HS-5 (cell line): ENCODE measurements around the gene ZBTB20.

Source experiments
- DNase-seq: peaks from one replicate; pipeline ENCODE4 v3.0.0-alpha.2; 2012; ENCODE audit warnings: low read depth

The ZBTB20 gene

DNA sequence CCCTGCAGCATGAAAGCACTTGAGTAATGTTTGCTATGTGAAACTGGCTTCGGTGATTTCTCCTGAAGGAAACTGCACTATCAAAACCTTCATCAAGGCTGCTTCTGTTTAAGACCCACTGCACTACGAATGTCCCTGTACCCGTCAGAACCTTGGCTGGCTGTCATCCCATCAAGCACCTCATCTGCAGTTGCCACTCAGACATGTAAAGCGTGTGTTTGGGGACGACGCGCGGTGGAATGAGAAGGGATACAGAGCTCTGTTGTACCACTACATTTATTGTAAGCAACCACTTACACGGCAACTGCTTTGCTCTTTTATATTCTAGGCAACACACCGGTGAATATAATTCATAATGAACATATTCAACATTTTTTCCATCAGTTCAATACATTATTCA, 705.7 kb downstream of the ZBTB20 start:
- no peak for DNase-seq

DNA sequence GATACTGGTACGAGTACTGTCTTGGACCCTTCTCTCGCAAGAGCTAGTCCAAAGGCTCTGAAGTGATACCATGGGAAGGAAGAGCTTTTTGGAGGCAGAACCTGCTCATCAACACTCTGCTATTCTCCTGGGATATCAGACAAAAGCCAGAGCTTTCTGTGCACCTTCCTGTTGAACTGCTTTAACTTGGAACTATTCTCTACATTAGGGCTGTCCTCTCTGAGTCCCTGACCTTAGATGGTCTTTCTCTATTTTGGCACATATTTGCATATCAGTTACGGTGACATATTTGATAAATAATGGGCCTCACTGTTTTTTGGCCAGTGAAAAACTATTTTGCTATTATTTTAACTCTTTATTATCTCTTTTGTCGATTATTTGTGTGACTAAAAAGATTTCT, 706.4 kb downstream of the ZBTB20 start:
- DNase-seq: no peak

DNA sequence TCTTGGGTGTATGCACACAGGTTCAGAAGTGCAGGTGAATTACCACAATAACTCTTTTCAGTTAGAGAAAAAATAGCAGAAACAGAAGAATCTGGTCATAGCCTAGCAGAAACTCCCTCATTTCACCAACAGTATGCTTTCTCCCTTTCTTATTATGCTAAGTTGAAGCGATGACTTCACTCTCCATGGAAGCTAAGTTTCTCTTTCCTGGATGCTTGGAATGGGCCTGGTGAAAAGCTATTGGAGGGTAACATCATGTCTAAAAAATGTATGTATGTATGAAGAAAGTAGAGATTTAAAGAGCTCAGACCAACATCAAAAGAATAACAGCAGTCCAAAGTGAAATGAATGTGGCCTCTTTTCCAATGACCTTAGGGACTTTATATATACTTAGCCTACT, 707.8 kb downstream of the ZBTB20 start:
- DNase-seq: no peak

DNA sequence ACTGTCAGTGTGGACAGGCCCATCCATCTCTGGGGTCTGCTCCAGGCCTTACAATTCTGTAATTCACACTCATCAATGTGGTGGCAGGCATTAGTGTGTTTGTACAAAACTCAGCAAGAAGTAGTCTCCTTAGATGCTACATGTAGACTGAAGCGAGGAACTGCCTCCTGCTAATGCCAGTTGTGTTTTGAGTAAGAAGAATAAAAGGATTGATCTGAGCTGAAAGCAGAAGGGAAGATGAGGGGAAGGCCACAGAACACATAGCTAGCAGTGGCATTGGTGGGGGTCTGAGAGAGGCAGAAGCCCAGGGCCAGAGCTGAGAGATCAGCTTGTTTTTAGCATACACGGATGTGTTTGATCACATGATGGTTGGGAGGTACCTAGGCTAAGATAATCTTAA, 709.2 kb downstream of the ZBTB20 start:
- no peak for DNase-seq

DNA sequence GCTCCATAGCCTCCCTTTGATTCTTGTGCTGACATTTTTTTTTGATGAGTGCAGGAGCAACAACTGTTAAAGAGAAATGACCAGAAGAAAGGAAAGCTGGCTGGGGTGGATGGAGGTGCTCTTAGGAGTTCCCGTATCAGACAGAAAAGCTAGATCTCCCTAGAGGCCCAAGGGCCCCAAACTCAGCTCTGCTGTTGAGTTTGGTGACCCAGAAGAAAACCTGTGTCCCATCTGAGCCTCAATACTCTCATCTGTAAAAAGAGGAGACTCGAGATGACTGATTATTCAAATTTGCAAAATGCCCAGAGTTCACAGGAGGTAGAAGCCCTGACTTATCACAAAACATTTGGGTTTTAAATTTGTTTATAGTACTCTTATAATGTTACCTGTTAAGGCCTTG, 710.9 kb downstream of the ZBTB20 start:
- DNase-seq: no peak

DNA sequence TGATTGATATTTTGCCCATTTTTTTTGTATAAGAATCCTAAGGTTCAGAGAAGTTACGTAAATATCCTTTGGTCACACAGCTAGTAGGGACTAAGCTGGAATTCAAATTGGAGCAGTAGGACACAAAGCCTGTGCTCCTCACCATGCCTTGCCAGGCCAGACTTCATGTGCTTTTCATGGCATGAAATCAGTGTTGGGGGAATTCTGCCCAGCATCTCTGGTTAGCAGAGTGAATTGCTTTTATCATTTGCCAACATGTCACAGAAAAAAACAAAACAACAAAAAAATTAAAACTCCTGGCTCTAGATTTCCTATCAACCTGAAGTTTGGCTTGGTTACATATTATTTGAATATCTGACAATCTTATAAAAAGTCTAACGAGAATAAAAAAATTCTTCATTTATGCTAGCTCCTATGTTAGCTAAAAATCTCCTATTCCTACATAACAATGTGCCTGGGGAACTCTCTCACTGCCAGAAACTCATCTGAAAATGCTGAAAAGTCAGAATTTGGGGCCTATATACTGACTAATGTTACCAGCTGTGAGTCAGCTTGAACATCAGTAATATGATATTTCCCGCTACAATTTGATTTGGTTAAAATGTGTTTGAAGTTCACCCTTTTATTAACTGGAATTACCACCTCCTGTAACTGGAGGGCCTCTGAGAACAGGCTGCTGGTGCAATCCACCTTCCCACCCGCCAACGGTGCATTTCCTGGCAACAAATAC, 711.5 kb downstream of the ZBTB20 start:
- DNase-seq: no peak

DNA sequence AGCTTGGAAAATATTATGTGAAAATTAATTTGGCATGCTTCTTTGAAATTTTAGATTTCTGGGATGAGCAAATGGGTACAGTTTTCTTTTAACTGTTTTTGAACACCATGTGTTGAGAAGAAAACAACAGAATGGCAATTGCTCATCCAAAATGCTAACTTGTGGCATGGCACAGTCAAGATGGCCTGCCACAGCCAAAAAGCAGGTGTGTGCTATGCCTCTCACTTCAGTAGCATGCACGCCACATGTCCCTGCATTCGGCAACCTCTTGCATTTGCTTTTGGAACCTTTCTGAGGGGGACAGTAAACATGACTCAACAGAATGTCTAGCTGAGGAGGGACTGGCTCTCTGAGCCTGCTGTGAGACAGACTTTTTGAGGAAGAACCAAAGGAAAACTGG, 714.8 kb downstream of the ZBTB20 start:
- no peak for DNase-seq

DNA sequence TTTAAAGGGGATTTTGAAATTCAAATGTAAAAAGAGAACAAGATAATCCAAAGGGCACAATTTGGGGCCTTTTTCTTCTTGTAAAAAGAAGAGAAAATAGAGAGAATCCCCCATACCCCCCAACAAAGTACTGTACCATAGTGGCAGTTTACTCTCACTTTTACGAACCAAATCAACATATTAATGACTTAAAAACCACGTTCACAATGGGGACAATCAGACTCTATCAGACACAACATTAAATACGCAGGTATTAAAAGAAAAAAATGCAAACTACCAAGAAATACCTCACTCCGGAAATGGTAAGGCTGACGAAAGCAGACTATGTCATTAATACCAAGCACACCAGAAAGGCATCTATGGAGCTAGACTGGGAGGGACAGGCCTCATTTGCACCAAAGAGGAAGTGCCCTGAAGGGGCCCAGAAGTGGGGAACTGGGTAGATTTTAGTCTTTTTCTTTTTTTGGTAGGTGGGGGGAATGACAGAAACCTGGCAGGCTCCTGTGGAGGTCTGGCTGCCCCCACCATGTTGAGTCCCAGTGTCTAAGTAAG, 719.0 kb downstream of the ZBTB20 start:
- DNase-seq: no peak

DNA sequence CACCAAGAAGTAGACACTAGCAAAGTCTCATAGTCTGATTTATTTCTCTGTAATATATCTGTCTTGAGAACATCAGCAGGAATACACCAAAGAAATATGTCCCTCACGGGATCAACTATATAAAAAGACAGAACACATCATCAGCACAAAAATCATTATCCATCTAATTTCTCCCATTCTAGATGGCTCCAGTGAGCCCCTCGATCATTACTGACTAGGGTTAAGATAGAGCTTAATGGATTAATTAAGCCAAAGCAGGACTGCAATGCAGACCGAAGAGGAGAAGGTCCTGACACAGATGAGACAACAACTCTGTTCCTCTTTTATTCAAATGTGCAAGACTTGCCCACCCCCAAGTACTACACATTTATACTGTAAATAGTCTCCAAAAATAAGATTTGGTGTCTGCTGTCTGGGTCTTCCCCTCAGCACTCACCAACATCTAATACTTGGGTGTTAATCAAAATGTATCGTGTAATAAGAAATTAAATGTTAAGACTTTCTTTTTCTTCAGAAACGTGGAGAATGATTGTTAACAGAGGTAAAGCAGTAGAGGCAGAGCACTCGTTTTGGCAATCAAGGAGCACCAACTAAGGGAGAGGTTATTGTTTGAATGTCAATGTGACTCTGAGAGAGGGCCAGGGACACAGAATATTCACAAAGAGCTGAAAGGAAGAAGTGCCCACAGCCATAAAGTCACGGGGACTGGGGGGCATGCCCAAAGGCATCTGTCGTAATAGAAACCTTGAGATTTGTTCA, 719.6 kb downstream of the ZBTB20 start:
- no peak for DNase-seq

DNA sequence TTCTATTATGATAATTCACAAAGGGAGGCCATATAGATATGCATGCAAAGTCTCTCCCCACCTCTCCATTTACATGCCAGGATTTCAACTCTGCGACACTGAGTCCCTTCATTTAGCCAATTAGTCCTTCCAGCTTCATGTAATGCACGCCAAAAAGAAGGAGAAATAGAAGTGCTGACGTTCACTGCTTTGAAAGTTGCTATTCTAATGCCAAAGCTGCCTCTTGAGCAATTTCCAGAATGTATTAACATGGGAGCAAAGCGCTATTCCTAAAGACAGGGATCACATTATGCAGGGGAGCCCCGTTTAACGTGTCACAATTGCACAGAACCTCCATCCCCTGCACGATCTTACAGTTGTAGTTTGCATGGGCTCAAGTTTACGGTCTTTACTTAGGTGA, 722.8 kb downstream of the ZBTB20 start:
- no peak for DNase-seq

DNA sequence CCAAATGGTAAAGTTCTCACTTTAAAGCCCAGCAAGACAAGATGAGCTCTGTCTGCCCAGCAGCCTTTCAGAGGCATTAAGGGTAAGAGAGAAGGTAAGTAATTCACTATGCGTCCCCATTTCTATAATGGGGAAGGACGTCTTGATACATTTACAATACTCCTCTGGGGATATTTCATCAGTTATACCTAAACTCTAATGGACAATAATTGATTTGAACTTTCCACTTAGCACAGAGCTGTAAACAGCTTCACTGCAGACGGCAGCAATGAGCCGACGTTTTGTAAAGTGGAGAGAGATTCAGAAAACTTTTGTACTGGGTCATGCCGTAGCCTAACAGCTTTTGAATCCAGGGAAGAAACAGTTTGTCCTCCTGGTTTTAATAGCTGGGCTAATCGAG, 725.9 kb downstream of the ZBTB20 start:
- DNase-seq: no peak

DNA sequence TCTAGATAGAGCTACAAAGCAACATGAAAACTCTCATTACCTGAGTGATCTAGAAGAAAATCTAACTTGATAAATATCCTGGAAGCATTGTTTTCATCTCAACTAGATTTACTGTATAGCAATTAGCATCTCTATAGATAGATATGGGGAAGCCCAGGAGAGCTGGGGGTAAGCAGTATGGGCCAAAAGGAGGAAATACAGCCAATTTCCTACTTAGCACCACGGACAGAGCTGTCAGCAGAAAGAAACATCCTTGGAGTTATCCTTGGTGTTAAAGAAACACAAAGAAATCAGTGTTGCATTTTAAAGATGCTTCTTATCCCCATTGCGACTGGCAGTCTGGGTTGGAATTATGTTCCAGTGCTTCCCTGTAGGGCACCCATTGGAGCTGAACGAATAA, 727.0 kb downstream of the ZBTB20 start:
- DNase-seq: no peak

DNA sequence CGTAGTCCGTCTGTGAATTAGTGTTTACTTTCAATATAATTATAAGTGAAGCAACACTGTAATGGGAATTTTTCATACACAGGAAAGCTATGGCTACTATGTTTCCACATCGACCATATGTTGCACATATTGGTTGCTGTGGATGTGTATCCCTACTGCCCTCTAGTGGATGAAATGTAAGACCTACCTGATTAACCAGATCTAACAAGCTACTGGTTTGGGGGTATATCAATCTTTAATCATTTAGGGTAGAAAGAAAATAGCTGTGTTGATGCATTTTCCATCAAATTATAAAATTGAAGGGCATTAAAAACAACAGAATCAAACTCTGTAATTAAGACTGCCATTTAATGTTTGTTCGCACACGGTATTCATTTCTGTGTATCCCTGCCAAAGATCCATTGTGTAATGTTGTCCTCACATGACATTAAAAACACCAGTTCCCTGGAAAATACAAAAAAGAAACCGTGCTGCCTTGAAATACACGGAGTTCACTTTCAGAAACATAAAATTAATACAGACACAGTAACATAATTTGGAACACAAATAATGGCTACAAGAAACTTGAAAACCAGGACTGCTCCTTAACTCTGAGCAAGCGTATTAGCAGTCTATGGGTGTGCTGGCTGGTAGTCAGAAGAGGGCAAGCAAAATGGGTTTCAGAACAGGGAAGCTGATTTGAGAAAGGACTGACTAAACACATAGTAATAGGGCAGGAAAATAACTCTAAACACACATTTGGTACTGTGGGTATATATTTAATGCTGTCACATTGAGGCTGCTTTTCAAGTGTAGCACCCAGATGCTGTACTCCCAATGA, 728.2 kb downstream of the ZBTB20 start:
- DNase-seq: peak; percentile 74

DNA sequence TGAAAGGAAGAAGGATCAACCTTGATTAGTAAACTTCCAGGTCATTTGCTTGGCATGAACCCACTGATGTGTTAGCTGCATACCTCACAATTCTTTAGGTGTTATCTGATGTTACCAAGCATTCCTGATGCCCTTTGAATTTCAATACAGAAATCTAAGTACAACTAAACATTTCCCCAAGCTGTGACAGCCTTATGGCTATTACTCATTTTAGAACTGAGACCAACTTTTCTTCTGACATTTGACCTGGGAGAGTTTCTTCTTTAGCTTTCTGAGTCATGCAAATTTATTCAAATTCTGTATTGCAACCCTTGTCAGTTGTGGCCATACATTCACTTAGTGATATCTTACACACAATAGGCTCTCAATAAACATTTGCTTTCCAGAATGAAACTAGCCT, 729.0 kb downstream of the ZBTB20 start:
- no peak for DNase-seq

DNA sequence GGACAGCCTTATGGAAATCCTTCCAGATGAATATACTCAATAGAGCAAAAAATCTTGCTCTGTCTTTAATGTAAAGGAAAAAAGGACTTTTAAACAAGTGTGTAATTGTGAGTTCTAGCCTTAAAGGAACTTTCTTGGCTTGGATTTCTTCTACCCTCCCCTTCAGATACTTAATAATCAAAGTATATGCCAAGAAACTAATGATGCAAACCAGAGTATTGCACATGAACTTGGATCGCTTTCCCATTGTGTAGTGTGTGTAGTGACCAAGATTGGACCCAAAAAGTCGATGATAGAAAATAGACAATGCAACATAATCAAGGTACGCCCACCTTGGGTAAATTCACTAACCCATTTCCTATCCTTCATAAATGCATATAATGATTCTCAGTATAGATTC, 729.4 kb downstream of the ZBTB20 start:
- DNase-seq: no peak

DNA sequence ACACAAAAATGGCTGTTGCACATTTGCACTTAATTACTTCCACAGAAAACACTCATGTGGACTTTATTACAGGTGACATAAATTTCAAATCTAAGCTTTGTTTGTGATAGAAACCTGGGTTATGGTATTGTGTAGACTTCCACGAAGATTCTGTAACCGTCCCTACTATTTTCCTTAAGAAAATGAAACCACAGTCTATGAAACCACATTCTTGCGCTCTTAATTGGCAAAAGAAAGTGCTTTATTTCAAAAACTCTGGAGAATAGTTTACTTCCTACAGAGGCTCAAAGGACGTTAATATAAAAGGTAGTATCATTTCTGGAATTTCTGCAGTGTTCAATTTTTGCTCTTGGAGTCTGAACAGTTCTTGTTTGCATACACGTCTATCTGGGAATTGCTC, 729.8 kb downstream of the ZBTB20 start:
- no peak for DNase-seq

DNA sequence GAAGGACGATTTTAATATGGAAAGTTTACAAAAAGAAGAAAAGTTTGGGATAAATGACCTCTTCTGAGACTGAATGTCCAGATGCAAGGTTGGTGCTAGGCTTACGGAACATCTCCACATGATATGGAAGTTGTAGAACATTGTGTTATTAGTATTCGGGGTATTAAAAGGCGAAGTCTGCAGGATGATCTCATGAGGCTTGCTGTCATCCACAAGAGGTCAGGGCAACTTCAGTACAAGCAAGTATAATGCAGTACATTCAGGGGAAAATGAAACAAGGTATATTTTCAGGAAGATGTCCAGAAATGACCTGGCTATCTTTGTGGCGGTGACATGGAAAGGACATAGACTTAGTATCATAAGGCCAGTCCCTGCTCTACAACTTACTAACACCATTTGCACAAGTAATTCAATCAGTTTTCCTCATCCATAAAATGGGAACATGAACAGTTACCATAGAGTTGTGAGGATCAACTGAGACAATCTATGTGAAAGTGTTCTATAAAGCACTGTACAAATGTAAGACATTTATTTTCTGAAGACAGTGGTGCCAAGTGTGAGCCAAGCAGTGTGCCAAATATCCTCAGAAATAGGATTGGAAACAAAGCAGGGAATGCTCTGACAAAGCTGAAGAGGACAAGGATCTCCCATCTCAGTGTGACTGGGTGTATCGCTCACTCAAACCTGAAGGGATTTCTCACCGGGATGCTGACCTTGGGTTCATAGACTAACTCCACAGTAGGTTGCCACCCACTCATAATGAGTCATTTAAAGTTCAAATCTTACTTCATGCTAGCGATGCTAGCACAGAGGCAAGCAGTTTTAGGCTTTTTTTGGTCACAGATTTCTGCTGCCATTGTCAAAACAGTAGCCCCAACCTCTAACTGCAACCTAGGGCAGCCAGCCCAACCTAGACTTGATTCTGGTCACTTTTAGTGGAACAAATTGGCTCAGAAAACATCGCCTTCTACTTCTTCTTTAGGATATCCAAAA, 735.0 kb downstream of the ZBTB20 start:
- peak; percentile 25 for DNase-seq

DNA sequence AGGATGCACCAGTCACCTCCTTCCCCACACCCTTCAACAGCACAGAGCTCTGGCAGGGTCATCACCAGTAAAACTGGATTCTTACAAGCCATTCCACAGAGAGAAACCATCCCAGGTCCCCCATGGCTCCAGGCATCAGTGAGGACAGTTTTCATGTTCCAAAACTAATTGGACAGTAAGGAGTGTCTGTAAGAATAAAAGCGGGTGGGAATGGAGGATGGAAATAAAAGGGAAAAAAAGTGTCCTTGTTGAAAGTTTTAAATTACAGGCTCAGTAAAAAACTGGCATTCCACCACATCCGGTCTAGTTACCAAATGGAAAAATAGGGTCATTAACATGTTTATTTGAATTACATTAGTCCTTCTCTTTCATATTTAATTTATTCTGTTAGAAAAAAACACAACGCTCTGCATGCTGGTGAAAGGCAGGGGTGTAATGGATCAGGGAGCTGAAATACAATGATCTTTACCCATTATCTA, 735.9 kb downstream of the ZBTB20 start:
- DNase-seq: no peak

DNA sequence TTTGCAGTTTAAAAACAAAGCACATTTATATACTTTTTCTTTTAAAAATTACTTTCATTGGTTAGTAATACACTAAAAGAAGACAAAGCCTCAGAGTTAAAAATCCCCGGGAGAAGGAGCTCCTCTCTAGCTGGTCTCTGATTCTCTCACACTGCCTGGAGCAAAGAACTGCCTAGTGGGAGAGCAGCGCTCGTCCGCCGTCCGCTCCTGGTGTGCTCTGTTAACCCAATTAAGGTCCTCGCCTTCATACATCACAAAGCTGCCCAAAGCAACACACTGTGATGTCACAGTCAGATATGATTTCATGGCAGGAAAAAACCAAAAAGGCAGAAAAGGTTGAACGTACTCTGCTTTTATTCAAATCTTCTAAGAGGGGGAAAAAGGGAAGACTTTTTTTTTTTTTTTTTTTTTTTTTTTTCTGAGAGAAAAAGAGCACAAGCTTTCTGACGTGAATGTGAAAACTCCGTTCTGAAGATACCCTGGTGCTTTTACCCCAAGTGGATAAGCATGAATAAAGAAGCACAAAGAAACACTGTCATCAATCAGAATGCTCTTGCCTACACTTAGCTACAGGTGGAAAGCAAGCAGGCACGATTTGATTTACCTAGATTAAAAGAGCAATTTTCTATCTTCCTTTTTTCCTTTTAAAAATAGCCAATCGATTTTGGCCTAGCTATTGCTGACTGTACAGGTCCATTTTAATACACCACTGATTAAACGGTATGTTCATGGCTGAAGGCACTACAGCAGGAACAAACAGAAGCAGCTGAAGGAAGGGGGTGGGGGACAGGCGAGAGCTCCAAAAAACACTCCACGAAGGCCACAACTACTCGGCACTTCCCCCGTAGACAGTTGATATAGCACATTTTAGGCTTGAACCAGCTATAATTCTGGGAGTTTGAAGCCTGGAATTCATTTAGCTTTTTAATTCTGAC, 738.1 kb downstream of the ZBTB20 start:
- DNase-seq: no peak

DNA sequence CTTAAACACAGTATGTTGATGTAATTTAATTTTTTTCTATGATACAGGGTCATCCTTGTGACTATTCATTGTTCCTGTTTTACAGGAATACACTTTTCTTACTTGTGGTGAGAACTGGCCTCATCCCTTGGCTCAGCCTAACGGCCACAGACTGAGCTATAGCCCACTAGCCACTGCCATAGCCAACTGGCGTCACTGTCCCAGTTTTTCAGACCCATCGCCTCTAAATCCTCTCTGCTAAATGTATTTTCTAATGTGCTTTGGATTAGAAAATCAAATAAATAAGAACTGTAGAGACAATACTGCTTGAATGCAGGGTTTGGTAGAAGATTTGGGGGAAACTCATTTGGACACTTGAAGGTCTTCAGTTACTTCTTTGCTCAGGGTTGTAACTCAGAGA, 740.2 kb downstream of the ZBTB20 start:
- DNase-seq: no peak
